GM20000 (cell line): ENCODE measurements around the gene NUP155.

Source experiments
- DNase-seq: peaks from one replicate; pipeline ENCODE4 v3.0.0; 2012; ENCODE audit warnings: low spot score
- TF ChIP-seq, protein P1 (sequence below): IDR thresholded peaks from 2 replicates; pipeline ENCODE4 v1.5.1; 2012; ENCODE audit warnings: mild to moderate bottlenecking, control low read depth; ENCODE audit errors: extremely low read depth, missing control alignments

NUP155 gene

GRCh38 chr5:37247496-37247895 is 123.4 kb downstream of the NUP155 start:
- no peak for DNase-seq
- TF ChIP-seq, protein P1, sequence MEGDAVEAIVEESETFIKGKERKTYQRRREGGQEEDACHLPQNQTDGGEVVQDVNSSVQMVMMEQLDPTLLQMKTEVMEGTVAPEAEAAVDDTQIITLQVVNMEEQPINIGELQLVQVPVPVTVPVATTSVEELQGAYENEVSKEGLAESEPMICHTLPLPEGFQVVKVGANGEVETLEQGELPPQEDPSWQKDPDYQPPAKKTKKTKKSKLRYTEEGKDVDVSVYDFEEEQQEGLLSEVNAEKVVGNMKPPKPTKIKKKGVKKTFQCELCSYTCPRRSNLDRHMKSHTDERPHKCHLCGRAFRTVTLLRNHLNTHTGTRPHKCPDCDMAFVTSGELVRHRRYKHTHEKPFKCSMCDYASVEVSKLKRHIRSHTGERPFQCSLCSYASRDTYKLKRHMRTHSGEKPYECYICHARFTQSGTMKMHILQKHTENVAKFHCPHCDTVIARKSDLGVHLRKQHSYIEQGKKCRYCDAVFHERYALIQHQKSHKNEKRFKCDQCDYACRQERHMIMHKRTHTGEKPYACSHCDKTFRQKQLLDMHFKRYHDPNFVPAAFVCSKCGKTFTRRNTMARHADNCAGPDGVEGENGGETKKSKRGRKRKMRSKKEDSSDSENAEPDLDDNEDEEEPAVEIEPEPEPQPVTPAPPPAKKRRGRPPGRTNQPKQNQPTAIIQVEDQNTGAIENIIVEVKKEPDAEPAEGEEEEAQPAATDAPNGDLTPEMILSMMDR: no peak

GRCh38 chr5:37247036-37247435 is 123.9 kb downstream of the NUP155 start:
- TF ChIP-seq, protein P1: no peak
- DNase-seq: no peak
